Right lobe of liver (tissue), 6 donors: ENCODE results near the gene TMEM125. TPM values are rescaled to one million over a fixed set of nuclear protein-coding genes. Genes with fewer than 3 reads are reported as not detected.

Source experiments
- ATAC-seq, 4 donors: fragments of 200-7000 bp; cut with Tn5 transposase; one replicate each; pipeline ENCODE4 v1.9.1; 2020; ENCODE audit warnings: mild to moderate bottlenecking in 4 of 4, moderate library complexity in 4 of 4
- DNase-seq, 3 donors: peaks; one replicate each; pipeline ENCODE4 v3.0.0-alpha.2; 2020
- H3K27ac ChIP-seq, 3 donors: fragments of 200-600 bp; one replicate each; pipeline ENCODE4 v1.8.0; 2022
- H3K27me3 ChIP-seq, 2 donors: fragments of 200-600 bp; one replicate each; pipeline ENCODE4 v1.8.0; 2022
- H3K36me3 ChIP-seq, 4 donors: fragments of 200-600 bp; sonication (generic) in 1 of 4; one replicate each; pipeline versions ENCODE4 v1.5.1 to v1.8.0; 2017 to 2022; ENCODE audit warnings: control low read depth in 1 of 4
- H3K4me1 ChIP-seq, 4 donors: fragments of 200-600 bp; sonication (generic) in 1 of 4; one replicate each; pipeline versions ENCODE4 v1.5.1 to v1.8.0; 2017 to 2022; ENCODE audit warnings: control low read depth in 1 of 4
- H3K4me3 ChIP-seq, 3 donors: fragments of 200-600 bp; one replicate each; pipeline ENCODE4 v1.8.0; 2022
- H3K9me3 ChIP-seq, 4 donors: fragments of 200-600 bp; sonication (generic) in 1 of 4; one replicate each; pipeline versions ENCODE4 v1.5.1 to v1.8.0; 2017 to 2022; ENCODE audit warnings: control low read depth in 1 of 4
- POLR2A ChIP-seq: fragments of 450-650 bp; IDR thresholded peaks from one replicate; pipeline ENCODE4 v1.6.1; 2017; ENCODE audit warnings: antibody characterized with exemption, mild to moderate bottlenecking
- WGBS: methylation state at CpG from one replicate; pipeline ENCODE4 v1.1.6; 2018; ENCODE audit warnings: low coverage, low lambda C conversion rate; ENCODE audit not compliant: insufficient coverage; ENCODE audit errors: missing lambda C conversion rate; 5-methylcytosine and 5-hydroxymethylcytosine counted together
- intact Hi-C, 2 donors: fragments of 100-400 bp; cut with DNase I; formaldehyde crosslinking; loops; one replicate each; pipeline versions ENCODE4 v1.11.2 to v1.14.1; 2022
- total RNA-seq, 6 experiments: library from RNA; depleted of rRNA in 2 of 6; stranded (reverse); fragments of >200 nt in 2 of 6; fragmentation: NEBNext Ultra II Directional in 3 of 6; extraction: Animal tissue kit (Norgen Biotek cat#: 25700) in 3 of 6; gene quantifications; one replicate each; pipeline versions ENCODE4 v1.1.0 to v1.2.4, GENCODE V29; 2016 to 2023
- TF ChIP-seq, protein P1 (sequence below), 4 donors: fragments of 200-600 bp in 3 of 4; fragments of 450-650 bp in 1 of 4; IDR thresholded peaks; one replicate each; pipeline versions ENCODE4 v1.5.1 to v1.8.0; 2016 to 2022; ENCODE audit warnings: antibody characterized with exemption in 4 of 4, mild to moderate bottlenecking in 2 of 4
- donor health status: DM: no; HTN: yes; CAD: no.
- donor health status: DM: no; HTN: no; CAD: no.
- donor health status: DM: no; HTN: no; CAD: no.
- donor health status: DM: no; HTN: yes; CAD: no.
- donor health status: DM: no; HTN: yes; CAD: no.

TMEM125 gene
- total RNA-seq, 6 experiments from 2014 or later: 0.21 to 0.27 TPM; not detected in 4

GRCh38 chr1:43225168-43225567 lies 44.6 kb upstream of the TMEM125 start:
- WGBS: 0% methylated on average over 2 of the region's 3 CpGs
- no peak for TF ChIP-seq POLR2A
- TF ChIP-seq, protein P1, sequence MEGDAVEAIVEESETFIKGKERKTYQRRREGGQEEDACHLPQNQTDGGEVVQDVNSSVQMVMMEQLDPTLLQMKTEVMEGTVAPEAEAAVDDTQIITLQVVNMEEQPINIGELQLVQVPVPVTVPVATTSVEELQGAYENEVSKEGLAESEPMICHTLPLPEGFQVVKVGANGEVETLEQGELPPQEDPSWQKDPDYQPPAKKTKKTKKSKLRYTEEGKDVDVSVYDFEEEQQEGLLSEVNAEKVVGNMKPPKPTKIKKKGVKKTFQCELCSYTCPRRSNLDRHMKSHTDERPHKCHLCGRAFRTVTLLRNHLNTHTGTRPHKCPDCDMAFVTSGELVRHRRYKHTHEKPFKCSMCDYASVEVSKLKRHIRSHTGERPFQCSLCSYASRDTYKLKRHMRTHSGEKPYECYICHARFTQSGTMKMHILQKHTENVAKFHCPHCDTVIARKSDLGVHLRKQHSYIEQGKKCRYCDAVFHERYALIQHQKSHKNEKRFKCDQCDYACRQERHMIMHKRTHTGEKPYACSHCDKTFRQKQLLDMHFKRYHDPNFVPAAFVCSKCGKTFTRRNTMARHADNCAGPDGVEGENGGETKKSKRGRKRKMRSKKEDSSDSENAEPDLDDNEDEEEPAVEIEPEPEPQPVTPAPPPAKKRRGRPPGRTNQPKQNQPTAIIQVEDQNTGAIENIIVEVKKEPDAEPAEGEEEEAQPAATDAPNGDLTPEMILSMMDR (IDR thresholded peaks at IDR 0.05): no peak
- intact Hi-C loops: loop anchor here in 1 of 2 donors (10.0 kb wide), 1 partner anchor 180 kb away; no protein-coding TSS in a partner anchor
- Histone ChIP-seq H3K27me3 (no peaks in the 10 kb centered on the region), H3K4me3 (no peak overlapping the region), H3K36me3 (peaks cover 0 to 10% (median 0%) of the 10 kb centered on the region in 4 donors), H3K4me1 (no peaks in the 10 kb centered on the region), H3K27ac (no peak overlapping the region), H3K9me3 (no peaks in the 10 kb centered on the region)
- ATAC-seq (peak in 2 of 4 donors; percentile 3 to 36), DNase-seq (no peak)

GRCh38 chr1:43227143-43227764 lies 42.5 kb upstream of the TMEM125 start:
- H3K36me3 ChIP-seq: peaks cover 0 to 7% (median 0%) of the 10 kb centered on the region in 4 donors
- no peaks in the 10 kb centered on the region for H3K27me3 ChIP-seq
- no peak overlapping the region for H3K4me3 ChIP-seq
- ATAC-seq: peak; percentile 79 to 88 (median 84)
- WGBS: 13% methylated on average over 3 of the region's 10 CpGs
- H3K9me3 ChIP-seq: no peaks in the 10 kb centered on the region
- intact Hi-C loops: loop anchor here in 1 of 2 donors (10.0 kb wide), 1 partner anchor 178 kb away; no protein-coding TSS in a partner anchor
- H3K27ac ChIP-seq: no peak overlapping the region
- TF ChIP-seq, protein P1 (IDR thresholded peaks at IDR 0.05): peak; percentile 88 to 96 (median 94)
- TF ChIP-seq POLR2A: no peak
- H3K4me1 ChIP-seq: peaks cover 0 to under 1% (median 0%) of the 10 kb centered on the region in 4 donors
- DNase-seq: peak; percentile 72 to 78 (median 77)

DNA sequence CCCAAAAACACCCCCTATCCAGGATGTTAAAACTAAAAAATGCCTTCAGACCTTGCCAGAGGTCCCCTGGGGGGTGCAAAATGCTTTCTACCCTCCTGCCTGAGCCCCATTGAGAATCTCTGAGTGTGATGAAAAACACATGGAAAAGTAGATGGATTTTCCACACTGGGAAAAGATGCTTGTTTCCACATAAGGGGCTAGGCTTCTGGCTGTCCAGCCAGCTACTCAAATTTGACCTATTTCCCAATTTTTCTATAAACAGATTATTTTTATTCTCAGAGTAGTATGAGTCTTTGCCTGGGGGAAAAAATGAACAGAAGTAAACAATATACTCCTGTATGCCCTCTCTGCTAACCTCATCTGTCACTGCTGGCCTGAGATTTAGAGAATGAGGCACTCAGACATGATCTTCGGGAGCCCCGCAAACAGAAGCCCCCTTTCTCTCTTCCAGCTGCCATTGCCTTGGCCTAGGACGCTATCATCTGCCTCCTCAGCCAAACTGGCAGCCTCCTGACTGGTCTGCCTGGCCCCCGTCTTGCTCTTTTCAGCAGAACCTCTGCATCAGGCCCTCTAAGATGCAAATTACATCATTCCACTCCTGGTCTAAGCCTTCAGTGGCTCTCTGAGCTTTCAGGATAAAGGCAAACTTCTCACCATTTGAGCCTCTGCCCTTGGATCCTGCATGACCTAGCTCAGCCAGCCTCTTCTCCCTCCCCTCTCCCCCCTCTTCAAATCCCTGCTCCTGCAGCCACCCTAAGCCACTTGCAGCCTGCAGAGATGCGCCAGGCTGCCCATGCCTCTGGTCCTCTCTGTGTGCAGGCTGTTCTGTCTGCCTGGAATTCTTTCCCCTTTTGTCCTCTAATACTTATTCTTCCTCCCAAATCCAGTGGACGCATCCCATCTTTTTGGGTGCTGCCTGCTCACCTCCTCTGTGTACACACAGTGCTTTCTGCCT lies 39.7 kb upstream of the TMEM125 start:
- TF ChIP-seq, protein P1 (IDR thresholded peaks at IDR 0.05): no peak
- TF ChIP-seq POLR2A: no peak
- no peaks in the 10 kb centered on the region for H3K27me3 ChIP-seq
- H3K4me3 ChIP-seq: no peak overlapping the region
- no peaks in the 10 kb centered on the region for H3K9me3 ChIP-seq
- WGBS: 73% methylated on average over 3 of the region's 6 CpGs
- intact Hi-C loops: loop anchor here (10.0 kb wide), 2 partner anchors 155 to 175 kb away; partner anchors contain the start of genes MED8 (in 2 of the 2) and SZT2 (in 2 of the 2)
- ATAC-seq (no peak), DNase-seq (no peak)
- H3K27ac ChIP-seq: no peak overlapping the region
- no peaks in the 10 kb centered on the region for H3K36me3 ChIP-seq
- peaks cover 0 to 27% (median 8%) of the 10 kb centered on the region in 4 donors for H3K4me1 ChIP-seq

DNA sequence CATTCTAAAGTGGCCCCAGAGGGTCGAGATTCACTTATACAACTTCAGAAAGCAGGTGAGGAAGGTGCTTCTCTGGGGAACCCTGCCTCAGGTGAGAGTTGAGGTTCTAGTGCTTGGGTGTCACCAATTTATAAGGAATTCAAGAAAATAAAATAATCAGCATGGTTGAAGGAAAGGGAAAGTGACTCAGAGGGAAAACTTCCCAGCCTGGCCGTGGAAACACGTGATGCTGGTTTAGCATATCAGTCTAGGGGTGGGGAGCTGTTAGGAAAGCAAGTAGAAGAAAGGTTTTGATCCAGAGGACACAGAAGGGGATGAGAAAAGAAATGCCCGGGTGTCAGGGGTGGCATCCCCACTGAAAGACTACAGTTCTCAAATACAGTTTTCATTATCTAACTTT lies 37.7 kb upstream of the TMEM125 start:
- H3K36me3 ChIP-seq: no peaks in the 10 kb centered on the region
- peaks cover 0 to 44% (median 17%) of the 10 kb centered on the region in 4 donors for H3K4me1 ChIP-seq
- WGBS: 39% methylated on average over 4 of the region's 4 CpGs
- DNase-seq (no peak), ATAC-seq (no peak)
- intact Hi-C loops: loop anchor here (10.0 kb wide), 1 partner anchor 153 kb away; the partner anchor contains the start of genes MED8 (in 2 of the 2) and SZT2 (in 2 of the 2)
- H3K27ac ChIP-seq: peak overlapping the region in 1 of 3 donors; percentile 13
- H3K27me3 ChIP-seq: no peaks in the 10 kb centered on the region
- H3K4me3 ChIP-seq: no peak overlapping the region
- TF ChIP-seq, protein P1 (IDR thresholded peaks at IDR 0.05): no peak
- TF ChIP-seq POLR2A: no peak
- no peaks in the 10 kb centered on the region for H3K9me3 ChIP-seq
